ENCODE results near the gene FSD1.

GRCh38 chr19:4279267-4279529 is 25.2 kb upstream of the FSD1 start:
- TF ChIP-seq GABPA (IDR thresholded peaks at IDR 0.05; ENCODE audit: low read depth) (no peak), CTCF (IDR thresholded peaks at IDR 0.05; ENCODE audit: insufficient read depth, low read length) (no peak)
